Mesothelial cell of epicardium (in vitro differentiated cells): ENCODE results near the gene PARP9. TPM values are rescaled to one million over a fixed set of nuclear protein-coding genes. Genes with fewer than 3 reads are reported as not detected.

Experiments used
- DNase-seq, 2 experiments: peaks; one replicate each; pipeline ENCODE4 v3.0.0; 2021; ENCODE audit warnings: low spot score in 2 of 2; ENCODE audit not compliant: unreplicated experiment in 2 of 2
- H3K27ac Mint-ChIP-seq: 2 replicates; pipeline ENCODE4 v1.8.0; 2021; ENCODE audit warnings: mixed read lengths
- H3K27me3 Mint-ChIP-seq: 2 replicates; pipeline ENCODE4 v1.8.0; 2021; ENCODE audit warnings: low read depth, mixed read lengths
- H3K36me3 Mint-ChIP-seq: 2 replicates; pipeline ENCODE4 v1.8.0; 2021; ENCODE audit warnings: mixed read lengths
- H3K4me1 Mint-ChIP-seq: 2 replicates; pipeline ENCODE4 v1.8.0; 2021; ENCODE audit warnings: mixed read lengths
- H3K4me3 Mint-ChIP-seq: 2 replicates; pipeline ENCODE4 v1.8.0; 2021; ENCODE audit warnings: mild to moderate bottlenecking, moderate library complexity, mixed read lengths
- H3K9me3 Mint-ChIP-seq: 2 replicates; pipeline ENCODE4 v1.8.0; 2021; ENCODE audit warnings: mixed read lengths
- CTCF ChIP-seq: fragments of 200-600 bp; sonication (generic); IDR thresholded peaks from one replicate; pipeline ENCODE4 v1.5.0; 2021; ENCODE audit warnings: antibody characterized with exemption; ENCODE audit not compliant: unreplicated experiment
- total RNA-seq: library from RNA; stranded (reverse); gene quantifications from 3 replicates; pipeline ENCODE4 v1.2.1, GENCODE V29; 2021

The PARP9 gene
- total RNA-seq, 1 donor from 2014 or later, result 32.5 TPM

DNA sequence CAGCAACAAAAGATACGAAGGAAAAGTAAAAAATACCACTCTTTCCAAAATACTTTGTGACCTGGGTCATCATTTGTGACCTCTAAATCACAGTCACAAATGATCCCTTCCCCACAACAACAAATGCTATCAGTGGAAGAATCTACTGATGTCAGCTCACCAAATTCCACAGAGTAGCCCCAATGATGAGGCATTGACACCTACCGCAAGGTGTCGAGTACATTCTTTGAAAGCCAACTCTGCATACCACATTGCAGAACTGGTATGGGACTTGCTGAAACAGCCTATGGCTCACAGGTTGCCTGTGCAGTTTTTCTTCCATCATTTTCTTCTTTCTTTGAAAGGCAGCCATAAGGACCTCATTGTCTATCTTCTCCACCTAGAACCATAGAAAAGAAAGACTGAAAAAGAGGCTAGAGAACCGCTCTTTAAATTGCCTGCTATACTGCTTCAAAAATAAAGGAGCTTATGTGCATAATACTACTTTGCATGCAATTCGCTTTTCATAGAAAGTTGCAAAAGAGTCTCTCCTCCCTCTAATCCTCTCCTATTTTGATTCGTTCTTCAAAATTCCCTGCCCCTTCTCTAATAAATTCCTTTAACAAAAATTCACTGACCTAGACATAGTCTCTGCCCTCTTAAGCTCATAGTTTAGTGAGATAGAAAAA lies 28.0 kb downstream of the PARP9 start:
- Mint-ChIP-seq H3K36me3 (peaks cover 48% of the 10 kb centered on the region), H3K27ac (no peak overlapping the region), H3K9me3 (no peaks in the 10 kb centered on the region), H3K4me3 (no peak overlapping the region), H3K4me1 (no peaks in the 10 kb centered on the region), H3K27me3 (no peaks in the 10 kb centered on the region)
- DNase-seq, result no peak
- no peak for TF ChIP-seq CTCF

DNA sequence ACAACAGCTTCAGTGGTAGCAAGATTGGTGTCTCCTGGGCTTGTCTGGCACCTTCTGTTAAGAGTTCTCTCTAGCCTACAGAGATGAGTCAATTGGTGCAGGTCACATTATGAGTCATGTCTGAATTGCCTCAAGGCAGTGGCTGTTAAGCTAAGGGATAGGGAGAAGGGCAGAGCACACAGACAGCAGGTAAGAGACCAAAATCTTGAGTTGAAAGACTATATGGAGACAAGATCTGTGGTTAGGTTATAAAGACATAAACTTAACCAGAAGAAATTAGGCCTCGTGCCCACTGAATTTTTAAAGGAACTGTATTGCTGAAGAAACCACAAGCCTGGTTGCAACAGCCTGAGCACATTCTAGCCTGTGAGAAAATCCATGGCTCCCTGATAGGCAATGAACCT lies 30.2 kb downstream of the PARP9 start:
- no peak for DNase-seq
- no peaks in the 10 kb centered on the region for H3K9me3 Mint-ChIP-seq
- H3K27me3 Mint-ChIP-seq, result no peaks in the 10 kb centered on the region
- no peak overlapping the region for H3K4me3 Mint-ChIP-seq
- peaks cover 47% of the 10 kb centered on the region for H3K36me3 Mint-ChIP-seq
- no peak for TF ChIP-seq CTCF
- no peak overlapping the region for H3K27ac Mint-ChIP-seq
- no peaks in the 10 kb centered on the region for H3K4me1 Mint-ChIP-seq

GRCh38 chr3:122533480-122533879 lies 30.6 kb downstream of the PARP9 start:
- no peak for DNase-seq
- no peak overlapping the region for H3K27ac Mint-ChIP-seq
- H3K4me1 Mint-ChIP-seq, result no peaks in the 10 kb centered on the region
- no peaks in the 10 kb centered on the region for H3K27me3 Mint-ChIP-seq
- no peak for TF ChIP-seq CTCF
- no peak overlapping the region for H3K4me3 Mint-ChIP-seq
- no peaks in the 10 kb centered on the region for H3K9me3 Mint-ChIP-seq
- H3K36me3 Mint-ChIP-seq, result peaks cover 45% of the 10 kb centered on the region

GRCh38 chr3:122530164-122530563 lies 33.9 kb downstream of the PARP9 start:
- no peaks in the 10 kb centered on the region for H3K27me3 Mint-ChIP-seq
- no peak overlapping the region for H3K4me3 Mint-ChIP-seq
- peaks cover 32% of the 10 kb centered on the region for H3K36me3 Mint-ChIP-seq
- no peak overlapping the region for H3K27ac Mint-ChIP-seq
- H3K4me1 Mint-ChIP-seq, result no peaks in the 10 kb centered on the region
- H3K9me3 Mint-ChIP-seq, result no peaks in the 10 kb centered on the region
- no peak for TF ChIP-seq CTCF
- no peak for DNase-seq

GRCh38 chr3:122523317-122523716 lies 40.8 kb downstream of the PARP9 start:
- TF ChIP-seq CTCF, result no peak
- Mint-ChIP-seq H3K4me3 (no peak overlapping the region), H3K4me1 (no peaks in the 10 kb centered on the region), H3K9me3 (no peaks in the 10 kb centered on the region), H3K27ac (no peak overlapping the region), H3K36me3 (no peaks in the 10 kb centered on the region), H3K27me3 (peaks cover 3% of the 10 kb centered on the region)
- DNase-seq, result no peak

GRCh38 chr3:122520861-122521260 lies 43.2 kb downstream of the PARP9 start:
- Mint-ChIP-seq H3K4me1 (no peaks in the 10 kb centered on the region), H3K27ac (no peak overlapping the region), H3K4me3 (no peak overlapping the region), H3K9me3 (no peaks in the 10 kb centered on the region), H3K27me3 (peaks cover 3% of the 10 kb centered on the region), H3K36me3 (no peaks in the 10 kb centered on the region)
- no peak for TF ChIP-seq CTCF
- no peak for DNase-seq
